Psoas muscle (tissue), 8 donors: Measurements from ENCODE around the gene YWHAG. TPM values are rescaled to one million over a fixed set of nuclear protein-coding genes. Genes with fewer than 3 reads are reported as not detected.
A peak's percentile ranks its signal among the peaks of the same experiment; 100 is the strongest.
"Not testable (repeated sequence)": the region's sequence is repeated elsewhere in the genome, so short reads cannot be mapped to it uniquely, and the experiment has no call there.

ENCODE experiments used
- ATAC-seq, 4 donors: fragments of 200-7000 bp; cut with Tn5 transposase; one replicate each; pipeline ENCODE4 v1.9.1; 2020; ENCODE audit warnings: moderate library complexity in 3 of 4, mild to moderate bottlenecking in 2 of 4
- DNase-seq, 2 donors: peaks; one replicate each; pipeline ENCODE4 v3.0.0-alpha.2; 2020
- H3K27ac ChIP-seq: fragments of 200-600 bp; one replicate; pipeline ENCODE4 v1.8.0; 2022
- H3K27me3 ChIP-seq, 3 donors: fragments of 200-600 bp in 1 of 3; one replicate each; pipeline versions ENCODE4 v1.6.1 to v1.8.0; 2013 to 2022; ENCODE audit warnings: low read length in 2 of 3, mild to moderate bottlenecking in 2 of 3, moderate library complexity in 1 of 3; ENCODE audit not compliant: insufficient read depth in 3 of 3
- H3K36me3 ChIP-seq, 2 donors: fragments of 200-600 bp in 1 of 2; one replicate each; pipeline versions ENCODE4 v1.6.1 to v1.8.0; 2013 to 2022; ENCODE audit warnings: low read depth in 1 of 2, mild to moderate bottlenecking in 1 of 2, moderate library complexity in 1 of 2; ENCODE audit not compliant: insufficient read depth in 1 of 2
- H3K4me1 ChIP-seq: fragments of 200-600 bp; one replicate; pipeline ENCODE4 v1.8.0; 2022
- H3K4me3 ChIP-seq: fragments of 200-600 bp; one replicate; pipeline ENCODE4 v1.8.0; 2022; ENCODE audit warnings: mild to moderate bottlenecking
- H3K9me3 ChIP-seq: fragments of 200-600 bp; one replicate; pipeline ENCODE4 v1.8.0; 2022
- CTCF ChIP-seq: fragments of 200-600 bp; IDR thresholded peaks from one replicate; pipeline ENCODE4 v1.8.0; 2022; ENCODE audit warnings: antibody characterized with exemption
- WGBS, 3 donors: extraction: QIAGEN DNeasy Blood & Tissue Kit; methylation state at CpG; one replicate each; pipeline versions ENCODE4 v1.1.6 to v1.1.7; 2013; 5-methylcytosine and 5-hydroxymethylcytosine counted together
- intact Hi-C, 2 donors: fragments of 100-400 bp; cut with DNase I; formaldehyde crosslinking; loops; one replicate each; pipeline versions ENCODE4 v1.11.0 to v1.14.2; 2022
- polyA plus RNA-seq, 3 donors: library from polyadenylated mRNA; stranded (reverse); fragments of 200-250 nt; gene quantifications; one replicate each; pipeline ENCODE4 v1.2.3, GENCODE V29; 2013
- total RNA-seq, 4 donors: library from RNA; stranded (reverse); fragmentation: NEBNext Ultra II Directional in 2 of 4; extraction: Animal tissue kit (Norgen Biotek cat#: 25700) in 2 of 4; gene quantifications; one replicate each; pipeline versions ENCODE4 v1.2.1 to v1.2.4, GENCODE V29; 2021 to 2023
- donor health status: healthy with polysubstance abuse.
- donor health status: DM: no; HTN: no; CAD: no; lungs with moderate emphysema.
- donor health status: Bipolar disorder and iron deficiency.
- donor health status: healthy.
- donor health status: DM: yes; HTN: yes; CAD: no.
- donor health status: DM: no; HTN: no; CAD: no.
- donor health status: DM: no; HTN: no; CAD: no.
- donor health status: DM: yes; HTN: yes; CAD: no.

YWHAG gene
- total and polyA plus RNA-seq, 7 donors: 204 to 523 (median 398) TPM

GRCh38 chr7:76340617-76341131 is 18.1 kb downstream of the YWHAG start:
- DNase-seq: no peak
- intact Hi-C loops: no loop called here
- Histone ChIP-seq H3K27me3 (no peaks in the 10 kb centered on the region), H3K9me3 (no peaks in the 10 kb centered on the region), H3K36me3 (peaks cover 3 to 40% of the 10 kb centered on the region in 2 donors), H3K4me1 (peaks cover 86% of the 10 kb centered on the region), H3K27ac (peak overlapping the region; percentile 84), H3K4me3 (peak overlapping the region; percentile 33)
- 55 to 74% (median 56%) methylated on average over 3 of the region's 3 CpGs for WGBS, 3 donors
- ATAC-seq: peak in 1 of 4 donors; percentile 17
- no peak for TF ChIP-seq CTCF

GRCh38 chr7:76338298-76339084 is 20.3 kb downstream of the YWHAG start:
- DNase-seq: no peak
- WGBS, 3 donors: 40 to 57% (median 42%) methylated on average over 9 of the region's 9 CpGs
- Histone ChIP-seq H3K27me3 (no peaks in the 10 kb centered on the region), H3K27ac (peak overlapping the region; percentile 84), H3K36me3 (peaks cover 0 to 18% of the 10 kb centered on the region in 2 donors), H3K4me3 (no peak overlapping the region), H3K9me3 (no peaks in the 10 kb centered on the region), H3K4me1 (peaks cover 83% of the 10 kb centered on the region)
- intact Hi-C loops: no loop called here
- TF ChIP-seq CTCF: no peak
- no peak for ATAC-seq

- ATAC-seq (no peak), DNase-seq (no peak)
- WGBS, 3 donors: 65 to 76% (median 70%) methylated on average over 6 of the region's 6 CpGs
- TF ChIP-seq CTCF: no peak
- Histone ChIP-seq H3K4me1 (peaks cover 92% of the 10 kb centered on the region), H3K4me3 (no peak overlapping the region), H3K36me3 (peaks cover 0 to 11% of the 10 kb centered on the region in 2 donors), H3K27me3 (no peaks in the 10 kb centered on the region), H3K9me3 (no peaks in the 10 kb centered on the region), H3K27ac (peak overlapping the region; percentile 84)
- intact Hi-C loops: no loop called here
Measured at GRCh38 chr7:76337147-76337546, 21.6 kb downstream of the YWHAG start.

DNA sequence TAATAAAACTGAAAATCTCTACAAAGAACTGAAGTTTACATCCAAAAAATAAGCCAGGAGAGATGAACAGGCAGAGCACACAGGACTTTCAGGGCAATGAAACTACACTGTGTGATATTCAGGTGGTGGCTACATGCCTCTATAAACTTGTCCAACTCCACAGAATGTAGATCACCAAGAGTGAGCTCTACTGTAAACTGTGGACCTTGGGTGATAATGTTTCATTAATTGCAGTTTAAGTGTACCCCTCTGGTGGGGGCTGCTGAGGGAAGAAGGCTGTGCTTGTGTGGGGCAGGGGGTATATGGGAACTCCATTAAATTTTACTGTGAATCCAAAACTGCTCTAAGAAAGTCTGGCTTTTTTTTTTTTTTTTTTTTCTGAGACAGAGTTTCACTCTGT is 22.7 kb downstream of the YWHAG start:
- DNase-seq: no peak
- H3K27me3 ChIP-seq: no peaks in the 10 kb centered on the region
- TF ChIP-seq CTCF: no peak
- H3K36me3 ChIP-seq: peaks cover 0 to 16% of the 10 kb centered on the region in 2 donors
- intact Hi-C loops: no loop called here
- peak overlapping the region; percentile 84 for H3K27ac ChIP-seq
- peaks cover 90% of the 10 kb centered on the region for H3K4me1 ChIP-seq
- H3K9me3 ChIP-seq: no peaks in the 10 kb centered on the region
- H3K4me3 ChIP-seq: no peak overlapping the region
- ATAC-seq: no peak

DNA sequence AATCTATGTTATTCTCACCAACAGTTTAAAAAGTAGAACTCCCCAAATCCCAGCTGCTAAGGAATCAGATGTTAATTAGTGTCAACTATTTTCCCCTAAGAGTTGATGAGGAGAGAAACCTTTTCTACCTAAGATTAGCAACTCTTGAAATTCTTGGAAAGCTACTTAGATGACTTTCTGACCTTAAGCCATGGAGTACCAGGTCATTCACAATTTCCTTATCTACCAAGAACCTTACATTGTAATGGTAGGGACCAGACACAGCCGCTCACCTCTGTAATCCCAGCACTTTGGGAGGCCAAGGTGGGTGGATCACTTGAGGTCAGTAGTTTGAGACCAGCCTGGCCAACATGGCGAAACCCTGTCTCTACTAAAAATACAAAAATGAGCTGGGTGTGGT is 23.4 kb downstream of the YWHAG start:
- peak overlapping the region; percentile 84 for H3K27ac ChIP-seq
- H3K4me3 ChIP-seq, H3K9me3 ChIP-seq, DNase-seq, intact Hi-C loops, H3K27me3 ChIP-seq, ATAC-seq: not testable (repeated sequence)
- peaks cover 0 to 16% of the 10 kb centered on the region in 2 donors for H3K36me3 ChIP-seq
- 49 to 83% (median 65%) methylated on average over 2 of the region's 2 CpGs for WGBS, 3 donors
- peaks cover 90% of the 10 kb centered on the region for H3K4me1 ChIP-seq
